Measurements from ENCODE around the gene EFNA5.

The EFNA5 gene

GRCh38 chr5:107474716-107475489, 195.8 kb downstream of the EFNA5 start:
- Histone ChIP-seq H3K4me1 (ENCODE audit: insufficient read depth, low read length) (peaks cover 71% of the 10 kb centered on the region), H3K9me3 (ENCODE audit: control insufficient read depth, insufficient read depth, low read length) (no peaks in the 10 kb centered on the region), H3K36me3 (ENCODE audit: insufficient read depth, low read length) (no peaks in the 10 kb centered on the region), H3K9ac (ENCODE audit: low read depth, low read length) (no peak overlapping the region)

GRCh38 chr5:107474361-107474715, 196.4 kb downstream of the EFNA5 start:
- Histone ChIP-seq H3K4me1 (ENCODE audit: insufficient read depth, low read length) (peaks cover 71% of the 10 kb centered on the region), H3K9ac (ENCODE audit: low read depth, low read length) (no peak overlapping the region), H3K9me3 (ENCODE audit: control insufficient read depth, insufficient read depth, low read length) (no peaks in the 10 kb centered on the region), H3K36me3 (ENCODE audit: insufficient read depth, low read length) (no peaks in the 10 kb centered on the region)

GRCh38 chr5:107472620-107473064, 198.1 kb downstream of the EFNA5 start:
- Histone ChIP-seq H3K36me3 (ENCODE audit: insufficient read depth, low read length) (no peaks in the 10 kb centered on the region), H3K4me1 (ENCODE audit: insufficient read depth, low read length) (peaks cover 69% of the 10 kb centered on the region), H3K9me3 (ENCODE audit: control insufficient read depth, insufficient read depth, low read length) (no peaks in the 10 kb centered on the region), H3K9ac (ENCODE audit: low read depth, low read length) (no peak overlapping the region)

GRCh38 chr5:107470295-107470582, 200.5 kb downstream of the EFNA5 start:
- H3K36me3 ChIP-seq (ENCODE audit: insufficient read depth, low read length) = no peaks in the 10 kb centered on the region
- H3K9ac ChIP-seq (ENCODE audit: low read depth, low read length) = no peak overlapping the region
- H3K9me3 ChIP-seq (ENCODE audit: control insufficient read depth, insufficient read depth, low read length) = no peaks in the 10 kb centered on the region
- H3K4me1 ChIP-seq (ENCODE audit: insufficient read depth, low read length) = peaks cover 72% of the 10 kb centered on the region

- Histone ChIP-seq H3K9me3 (ENCODE audit: control insufficient read depth, insufficient read depth, low read length) (no peaks in the 10 kb centered on the region), H3K36me3 (ENCODE audit: insufficient read depth, low read length) (no peaks in the 10 kb centered on the region), H3K4me1 (ENCODE audit: insufficient read depth, low read length) (peaks cover 72% of the 10 kb centered on the region), H3K9ac (ENCODE audit: low read depth, low read length) (no peak overlapping the region)
Measured at GRCh38 chr5:107469485-107470294, 201.0 kb downstream of the EFNA5 start.

DNA sequence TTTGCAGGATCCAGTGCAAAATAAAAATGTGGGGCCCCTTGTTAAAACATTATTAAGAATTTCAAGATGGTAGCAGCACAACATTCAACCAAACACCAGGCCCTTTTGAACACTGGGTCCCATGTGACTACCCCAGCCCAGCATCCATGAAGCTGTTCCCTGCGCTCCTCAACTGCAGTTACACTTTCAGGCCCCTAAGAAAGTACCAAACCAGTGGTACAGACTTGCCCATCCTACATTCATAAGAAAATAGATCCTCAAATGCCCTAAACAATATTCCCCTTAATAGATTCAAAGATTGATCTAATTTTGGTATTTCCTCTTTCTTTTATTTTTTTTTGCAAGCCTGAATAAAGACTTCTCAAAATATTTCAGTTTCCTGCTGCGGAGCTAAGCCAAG, 201.7 kb downstream of the EFNA5 start:
- Histone ChIP-seq H3K9me3 (ENCODE audit: control insufficient read depth, insufficient read depth, low read length) (no peaks in the 10 kb centered on the region), H3K9ac (ENCODE audit: low read depth, low read length) (no peak overlapping the region), H3K4me1 (ENCODE audit: insufficient read depth, low read length) (peaks cover 72% of the 10 kb centered on the region)

DNA sequence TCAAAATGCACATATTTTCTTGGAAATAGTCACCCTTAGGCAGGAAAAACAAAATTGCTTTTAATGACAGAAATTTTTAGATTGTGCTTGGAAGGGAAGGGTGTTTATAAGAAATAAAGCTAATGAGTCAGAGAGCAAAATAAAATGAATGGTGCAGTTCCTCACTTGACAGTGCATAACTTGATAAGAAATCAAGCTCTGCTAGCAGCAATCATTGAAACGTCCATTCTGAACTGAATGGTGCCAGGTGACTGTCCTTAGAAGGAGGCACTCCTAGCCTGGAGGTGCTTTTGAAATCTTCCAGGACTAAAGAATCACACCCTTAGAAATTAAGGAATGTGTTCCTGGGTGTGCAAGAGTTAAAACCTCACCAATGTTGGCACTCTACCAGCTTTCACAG, 202.5 kb downstream of the EFNA5 start:
- Histone ChIP-seq H3K9ac (ENCODE audit: low read depth, low read length) (no peak overlapping the region), H3K4me1 (ENCODE audit: insufficient read depth, low read length) (peaks cover 67% of the 10 kb centered on the region), H3K36me3 (ENCODE audit: insufficient read depth, low read length) (no peaks in the 10 kb centered on the region), H3K9me3 (ENCODE audit: control insufficient read depth, insufficient read depth, low read length) (no peaks in the 10 kb centered on the region)

More for the DNA sequence above, 201.7 kb downstream of the EFNA5 start:
- no peaks in the 10 kb centered on the region for H3K36me3 ChIP-seq (ENCODE audit: insufficient read depth, low read length)

DNA sequence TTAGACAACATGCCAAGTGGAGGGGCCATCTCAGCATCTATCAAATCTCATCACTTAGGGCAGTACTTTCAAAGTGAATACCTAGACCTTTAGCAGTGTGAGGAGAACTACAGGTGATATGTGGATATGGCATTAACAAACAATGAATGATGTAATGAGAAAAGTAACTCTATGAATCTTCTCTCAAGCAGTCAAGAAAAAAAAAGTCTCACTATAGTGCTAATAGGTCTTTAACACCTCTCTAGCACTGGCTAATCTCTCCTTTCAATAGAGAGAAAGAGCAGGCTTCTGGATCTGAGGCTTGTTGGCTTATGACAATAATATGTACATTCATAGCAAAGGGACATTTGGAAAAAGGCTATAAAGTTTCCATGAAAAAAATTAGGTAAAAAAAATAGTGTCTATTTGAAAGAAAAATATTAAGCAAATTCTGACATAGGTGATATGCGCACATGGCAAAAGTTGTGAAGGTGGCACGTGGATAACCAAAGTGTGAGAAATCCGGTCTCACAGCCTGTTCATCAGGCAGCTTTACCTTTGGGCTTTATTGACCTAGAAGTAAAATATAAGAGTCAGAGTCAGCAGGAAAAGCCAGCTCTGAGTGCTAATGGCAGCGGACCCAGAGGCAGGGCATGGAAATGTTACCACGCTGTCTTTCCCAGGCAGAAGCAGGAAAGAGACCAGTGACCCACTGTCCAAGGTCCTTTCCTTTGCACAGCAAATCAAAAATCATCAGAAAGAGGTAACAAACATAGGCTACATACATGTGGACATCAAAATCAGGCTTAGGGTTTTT, 203.4 kb downstream of the EFNA5 start:
- Histone ChIP-seq H3K36me3 (ENCODE audit: insufficient read depth, low read length) (no peaks in the 10 kb centered on the region), H3K4me1 (ENCODE audit: insufficient read depth, low read length) (peaks cover 58% of the 10 kb centered on the region), H3K9me3 (ENCODE audit: control insufficient read depth, insufficient read depth, low read length) (no peaks in the 10 kb centered on the region), H3K9ac (ENCODE audit: low read depth, low read length) (no peak overlapping the region)

- Histone ChIP-seq H3K9ac (ENCODE audit: low read depth, low read length) (no peak overlapping the region), H3K36me3 (ENCODE audit: insufficient read depth, low read length) (no peaks in the 10 kb centered on the region), H3K9me3 (ENCODE audit: control insufficient read depth, insufficient read depth, low read length) (no peaks in the 10 kb centered on the region), H3K4me1 (ENCODE audit: insufficient read depth, low read length) (peaks cover 58% of the 10 kb centered on the region)
Measured at GRCh38 chr5:107466233-107466769, 204.4 kb downstream of the EFNA5 start.

DNA sequence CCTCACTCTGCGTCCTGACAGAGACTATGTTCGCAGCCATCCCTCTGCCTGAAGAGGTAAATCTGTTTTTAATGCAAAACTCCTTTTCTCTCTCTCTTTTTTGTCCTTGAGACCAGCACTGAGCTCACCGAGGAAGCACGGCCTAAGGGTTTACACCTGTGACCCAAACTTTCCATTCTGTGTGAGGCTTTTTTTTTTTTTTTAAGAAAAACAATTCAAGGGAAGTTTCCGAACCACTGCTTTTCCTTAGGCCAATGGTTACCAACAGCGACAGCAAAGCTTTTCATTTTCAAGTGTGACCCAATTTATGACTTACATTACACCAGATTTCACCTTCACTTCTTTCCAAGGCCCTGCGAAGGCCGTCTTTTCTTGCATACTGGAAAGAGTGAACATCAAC, 205.9 kb downstream of the EFNA5 start:
- no peaks in the 10 kb centered on the region for H3K9me3 ChIP-seq (ENCODE audit: control insufficient read depth, insufficient read depth, low read length)
- H3K4me1 ChIP-seq (ENCODE audit: insufficient read depth, low read length) = peaks cover 64% of the 10 kb centered on the region
- no peaks in the 10 kb centered on the region for H3K36me3 ChIP-seq (ENCODE audit: insufficient read depth, low read length)
- H3K9ac ChIP-seq (ENCODE audit: low read depth, low read length) = no peak overlapping the region

GRCh38 chr5:107464416-107464815, 206.3 kb downstream of the EFNA5 start:
- peaks cover 64% of the 10 kb centered on the region for H3K4me1 ChIP-seq (ENCODE audit: insufficient read depth, low read length)
- no peak overlapping the region for H3K9ac ChIP-seq (ENCODE audit: low read depth, low read length)
- no peaks in the 10 kb centered on the region for H3K36me3 ChIP-seq (ENCODE audit: insufficient read depth, low read length)
- H3K9me3 ChIP-seq (ENCODE audit: control insufficient read depth, insufficient read depth, low read length) = no peaks in the 10 kb centered on the region

DNA sequence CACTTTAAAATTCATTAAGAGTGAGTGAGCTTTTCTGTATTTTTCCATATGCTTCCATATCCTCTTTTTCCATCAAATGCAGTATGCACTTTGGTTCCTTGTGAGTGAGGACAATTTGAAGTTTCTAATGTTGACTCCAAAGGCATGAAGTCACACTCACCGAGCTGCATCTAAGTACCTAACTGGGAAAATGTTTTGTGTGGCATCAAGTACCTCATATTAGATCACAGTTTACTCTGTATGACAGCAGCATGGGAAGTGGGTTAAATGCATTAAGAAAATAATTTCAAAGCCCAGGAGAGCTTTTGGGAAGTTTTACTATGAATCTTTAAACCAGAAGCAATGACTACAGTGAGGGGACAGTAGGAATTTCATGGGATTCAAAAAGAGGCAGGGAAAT, 207.0 kb downstream of the EFNA5 start:
- no peak overlapping the region for H3K9ac ChIP-seq (ENCODE audit: low read depth, low read length)
- no peaks in the 10 kb centered on the region for H3K9me3 ChIP-seq (ENCODE audit: control insufficient read depth, insufficient read depth, low read length)
- peaks cover 60% of the 10 kb centered on the region for H3K4me1 ChIP-seq (ENCODE audit: insufficient read depth, low read length)
- H3K36me3 ChIP-seq (ENCODE audit: insufficient read depth, low read length) = no peaks in the 10 kb centered on the region

GRCh38 chr5:107461770-107462169, 209.0 kb downstream of the EFNA5 start:
- H3K9ac ChIP-seq (ENCODE audit: low read depth, low read length) = no peak overlapping the region
- H3K4me1 ChIP-seq (ENCODE audit: insufficient read depth, low read length) = peaks cover 48% of the 10 kb centered on the region
- no peaks in the 10 kb centered on the region for H3K9me3 ChIP-seq (ENCODE audit: control insufficient read depth, insufficient read depth, low read length)
- H3K36me3 ChIP-seq (ENCODE audit: insufficient read depth, low read length) = no peaks in the 10 kb centered on the region

GRCh38 chr5:107460789-107461188, 209.9 kb downstream of the EFNA5 start:
- no peaks in the 10 kb centered on the region for H3K36me3 ChIP-seq (ENCODE audit: insufficient read depth, low read length)
- H3K4me1 ChIP-seq (ENCODE audit: insufficient read depth, low read length) = peaks cover 49% of the 10 kb centered on the region
- no peak overlapping the region for H3K9ac ChIP-seq (ENCODE audit: low read depth, low read length)
- H3K9me3 ChIP-seq (ENCODE audit: control insufficient read depth, insufficient read depth, low read length) = no peaks in the 10 kb centered on the region
